Measurements from ENCODE around the gene SERHL2.
"Not testable (repeated sequence)": the region's sequence is repeated elsewhere in the genome, so short reads cannot be mapped to it uniquely, and the experiment has no call there.

Gene SERHL2

GRCh38 chr22:42574046-42574445 is 20.3 kb downstream of the SERHL2 start:
- DNase-seq (ENCODE audit: low read depth in 2 of 2) = not testable (repeated sequence)

GRCh38 chr22:42574468-42574867 is 20.7 kb downstream of the SERHL2 start:
- not testable (repeated sequence) for DNase-seq (ENCODE audit: low read depth in 2 of 2)

GRCh38 chr22:42575996-42576574 is 22.3 kb downstream of the SERHL2 start:
- DNase-seq (ENCODE audit: low read depth in 2 of 2) = not testable (repeated sequence)

- not testable (repeated sequence) for DNase-seq (ENCODE audit: low read depth in 2 of 2)
Observed at GRCh38 chr22:42577141-42577540, 23.4 kb downstream of the SERHL2 start.

- DNase-seq (ENCODE audit: low read depth in 2 of 2) = no peak
Observed at GRCh38 chr22:42577623-42578240, 24.0 kb downstream of the SERHL2 start.

- DNase-seq (ENCODE audit: low read depth in 2 of 2) = not testable (repeated sequence)
Observed at GRCh38 chr22:42580040-42580439, 26.3 kb downstream of the SERHL2 start.

DNA sequence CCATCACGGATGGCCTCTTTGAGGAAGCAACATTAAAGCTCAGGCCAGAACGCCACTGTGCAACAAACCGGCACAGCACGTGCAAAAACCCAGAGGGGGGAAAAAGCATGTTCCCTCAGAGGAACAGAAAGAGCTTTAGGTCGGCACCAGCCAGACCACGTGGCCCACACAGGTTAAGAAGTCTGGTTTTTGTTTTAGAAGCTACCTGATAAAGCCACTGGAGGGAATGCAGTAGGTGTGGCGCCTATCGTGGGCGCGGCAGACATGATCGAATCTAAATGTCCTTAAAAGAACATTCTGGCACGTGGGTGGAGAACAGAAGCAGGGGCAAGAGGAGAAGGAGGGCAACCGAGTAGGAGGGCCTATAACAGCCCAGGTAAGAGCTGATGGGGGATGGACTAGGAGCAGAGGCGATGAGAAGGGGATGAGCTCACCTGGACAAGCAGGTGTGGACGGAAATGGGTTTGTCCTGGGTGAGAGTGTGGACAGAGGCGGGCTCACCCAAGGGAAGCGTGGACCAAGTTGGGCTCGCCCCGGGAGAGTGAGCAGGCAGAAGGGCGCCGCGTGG is 27.5 kb downstream of the SERHL2 start:
- not testable (repeated sequence) for DNase-seq (ENCODE audit: low read depth in 2 of 2)

DNA sequence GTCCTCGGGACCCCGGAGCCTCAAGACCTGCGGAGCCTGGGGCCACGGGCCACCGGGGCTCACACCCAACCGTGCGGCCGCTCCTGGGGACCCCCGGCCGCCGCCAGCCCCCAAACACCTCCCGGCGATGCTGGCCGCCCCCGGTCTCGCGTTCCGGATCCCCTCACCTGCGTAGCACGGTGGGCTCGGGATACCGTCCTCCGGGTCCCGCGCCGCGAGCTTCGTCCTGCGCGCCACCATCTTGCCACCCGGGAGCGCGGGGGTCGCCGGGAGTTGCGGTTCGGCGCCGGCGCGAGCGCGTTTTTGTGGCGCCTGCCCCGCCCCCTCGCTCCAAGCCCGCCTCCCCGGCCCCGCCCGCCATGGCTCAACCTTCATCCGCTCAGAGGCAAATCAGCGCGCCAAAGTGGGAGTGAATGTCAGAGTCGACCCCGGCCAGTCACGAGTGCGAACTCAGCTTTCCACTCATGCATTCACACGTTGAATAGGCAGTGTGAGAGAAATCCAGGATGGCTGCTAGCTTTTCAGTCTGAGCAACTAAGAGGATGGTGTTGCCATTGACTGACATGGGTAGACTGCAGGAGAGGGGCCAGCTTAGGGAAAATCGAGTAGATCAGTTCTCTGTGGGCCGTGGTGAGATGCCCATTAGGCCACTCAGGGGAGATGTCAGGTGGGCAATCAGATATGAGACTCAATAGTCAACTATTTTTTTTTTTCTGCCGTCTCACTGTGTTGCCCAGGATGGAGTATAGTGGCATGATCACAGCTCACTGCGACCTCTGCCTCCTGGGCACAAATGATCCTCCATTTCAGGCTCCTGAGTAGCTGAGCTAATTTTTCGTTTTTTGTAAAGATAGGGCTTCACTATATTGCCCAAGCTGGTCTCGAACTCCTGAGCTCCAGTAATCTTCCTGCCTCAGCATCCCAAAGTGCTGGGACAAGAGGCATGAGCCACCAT is 28.3 kb downstream of the SERHL2 start:
- DNase-seq (ENCODE audit: low read depth in 2 of 2) = peak; percentile 58 to 60

GRCh38 chr22:42582987-42583386 is 29.2 kb downstream of the SERHL2 start:
- no peak for DNase-seq (ENCODE audit: low read depth in 2 of 2)

GRCh38 chr22:42584364-42584940 is 30.7 kb downstream of the SERHL2 start:
- DNase-seq (ENCODE audit: low read depth in 2 of 2) = no peak

- no peak for DNase-seq (ENCODE audit: low read depth in 2 of 2)
Observed at GRCh38 chr22:42585096-42585495, 31.3 kb downstream of the SERHL2 start.

GRCh38 chr22:42586381-42586780 is 32.6 kb downstream of the SERHL2 start:
- no peak for DNase-seq (ENCODE audit: low read depth in 2 of 2)

- DNase-seq (ENCODE audit: low read depth in 2 of 2) = no peak
Observed at GRCh38 chr22:42587588-42588175, 33.9 kb downstream of the SERHL2 start.

- no peak for DNase-seq (ENCODE audit: low read depth in 2 of 2)
Observed at GRCh38 chr22:42591987-42592386, 38.2 kb downstream of the SERHL2 start.

DNA sequence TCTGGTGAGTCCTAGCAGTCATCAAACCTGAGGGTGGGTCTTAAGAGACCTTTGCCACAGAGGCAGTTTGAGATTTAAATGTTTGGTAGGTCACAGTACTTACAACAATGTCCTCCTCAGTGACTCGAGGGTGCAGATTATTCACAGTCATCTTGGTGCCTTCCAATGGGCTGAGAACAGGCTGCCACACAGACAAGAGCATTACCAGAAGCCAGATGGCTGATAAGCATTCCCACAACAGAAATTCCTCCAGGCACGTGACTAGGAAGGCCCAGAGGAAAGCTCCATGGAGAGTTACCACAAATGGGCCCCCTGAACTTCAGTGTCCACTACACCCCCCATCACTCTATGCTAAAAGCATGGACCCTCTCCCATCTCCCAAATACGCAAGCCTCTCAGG is 41.7 kb downstream of the SERHL2 start:
- no peak for DNase-seq (ENCODE audit: low read depth in 2 of 2)

GRCh38 chr22:42596336-42596735 is 42.6 kb downstream of the SERHL2 start:
- DNase-seq (ENCODE audit: low read depth in 2 of 2) = no peak

- no peak for DNase-seq (ENCODE audit: low read depth in 2 of 2)
Observed at GRCh38 chr22:42596863-42597530, 43.2 kb downstream of the SERHL2 start.

DNA sequence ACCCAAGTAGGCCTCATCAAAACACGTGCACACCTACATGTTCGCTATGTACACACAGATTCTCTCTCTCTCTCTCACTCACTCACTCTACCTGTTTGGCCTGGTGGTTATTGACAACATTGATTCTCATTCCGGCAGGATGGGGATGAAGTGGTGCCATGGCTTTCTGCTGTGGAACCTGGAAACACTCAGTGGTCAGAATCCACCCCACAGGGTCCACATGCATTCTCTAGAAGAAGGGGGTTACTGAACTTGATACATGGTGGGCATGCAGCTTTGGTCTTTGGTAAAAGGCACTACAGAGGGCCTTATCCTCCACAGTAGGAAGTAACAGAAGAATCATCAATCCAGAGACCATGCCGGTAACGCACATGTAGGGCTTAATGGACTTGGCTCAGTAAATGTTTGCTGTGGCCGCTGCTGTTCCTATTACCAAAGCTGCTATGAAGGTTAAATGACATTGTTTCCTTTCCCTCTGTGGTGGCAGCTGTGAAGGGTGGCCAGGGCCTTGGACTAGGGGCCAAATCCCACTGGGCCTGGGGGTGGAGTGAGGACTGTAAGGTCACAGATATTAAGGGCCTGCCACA is 48.2 kb downstream of the SERHL2 start:
- DNase-seq (ENCODE audit: low read depth in 2 of 2) = no peak

DNA sequence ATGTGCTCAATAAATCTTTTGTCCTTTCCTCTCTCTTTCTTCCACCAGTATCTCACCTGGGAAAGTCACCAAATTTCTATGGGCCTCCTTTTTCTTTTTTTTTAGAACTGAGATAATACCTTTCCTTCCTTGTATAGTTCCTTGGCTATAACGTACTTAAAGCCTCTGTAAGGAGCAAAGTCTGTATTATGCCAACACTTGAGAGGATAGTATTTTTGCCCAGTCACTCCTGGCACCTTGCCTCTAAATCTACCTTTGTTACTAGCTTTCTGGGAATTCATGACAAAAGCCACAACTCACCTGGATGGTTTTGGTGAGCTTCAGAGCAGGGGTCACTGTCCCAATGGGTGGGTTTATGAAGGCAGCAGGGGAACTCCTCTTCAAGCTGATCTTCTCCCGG is 48.7 kb downstream of the SERHL2 start:
- no peak for DNase-seq (ENCODE audit: low read depth in 2 of 2)

DNA sequence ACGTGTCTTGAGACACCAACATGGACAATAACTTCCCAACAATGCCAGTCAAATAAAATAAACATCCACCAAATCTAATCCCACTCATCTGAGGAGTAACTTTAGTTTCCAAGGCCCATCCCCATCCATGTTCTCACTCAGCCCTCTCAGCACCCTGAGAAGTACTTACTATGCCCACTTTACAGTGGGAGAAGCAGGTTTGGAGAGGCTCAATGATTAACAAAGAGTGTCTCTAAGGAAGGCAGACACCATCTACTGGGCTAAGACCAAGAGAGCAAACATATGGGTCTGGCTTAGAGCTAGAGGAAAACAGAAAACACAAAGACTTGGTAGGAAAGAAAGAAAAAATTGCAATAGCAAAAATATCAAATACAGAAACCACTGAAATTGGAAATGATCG is 49.7 kb downstream of the SERHL2 start:
- no peak for DNase-seq (ENCODE audit: low read depth in 2 of 2)

- DNase-seq (ENCODE audit: low read depth in 2 of 2) = no peak
Observed at GRCh38 chr22:42604403-42604802, 50.6 kb downstream of the SERHL2 start.
